ENCODE results near the gene FAM83G.

The FAM83G gene

GRCh38 chr17:19010729-19011505 lies 6.4 kb upstream of the FAM83G start:
- in situ Hi-C loops (cut with HindIII; ENCODE audit: low sequenced_read_pairs), result no loop called here

- in situ Hi-C loops (cut with HindIII; ENCODE audit: low sequenced_read_pairs), result no loop called here
These were observed 5.4 kb upstream of the FAM83G start for GRCh38 chr17:19009970-19010369.

DNA sequence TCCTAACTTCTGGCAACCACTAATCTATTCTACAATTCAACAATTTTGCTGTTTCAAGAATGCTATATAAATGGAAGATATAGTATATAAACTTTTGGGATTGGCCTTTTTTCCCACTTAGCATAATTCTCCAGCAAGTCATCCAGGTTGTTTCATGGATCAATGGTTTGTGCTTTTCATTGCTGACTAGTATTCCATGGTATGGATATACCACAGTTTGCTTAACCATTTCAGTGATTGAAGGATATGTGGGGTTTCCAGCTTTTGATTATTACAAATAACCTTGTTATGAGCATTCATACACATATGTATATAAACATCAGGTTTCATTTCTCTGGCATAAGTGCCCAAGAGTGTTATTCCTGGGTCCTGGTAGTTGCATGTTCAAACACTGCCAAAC lies 2.1 kb upstream of the FAM83G start:
- in situ Hi-C loops (cut with HindIII; ENCODE audit: low sequenced_read_pairs), result no loop called here

- in situ Hi-C loops (cut with HindIII; ENCODE audit: low sequenced_read_pairs), result no loop called here
These were observed 1.3 kb upstream of the FAM83G start for GRCh38 chr17:19005789-19006430.

DNA sequence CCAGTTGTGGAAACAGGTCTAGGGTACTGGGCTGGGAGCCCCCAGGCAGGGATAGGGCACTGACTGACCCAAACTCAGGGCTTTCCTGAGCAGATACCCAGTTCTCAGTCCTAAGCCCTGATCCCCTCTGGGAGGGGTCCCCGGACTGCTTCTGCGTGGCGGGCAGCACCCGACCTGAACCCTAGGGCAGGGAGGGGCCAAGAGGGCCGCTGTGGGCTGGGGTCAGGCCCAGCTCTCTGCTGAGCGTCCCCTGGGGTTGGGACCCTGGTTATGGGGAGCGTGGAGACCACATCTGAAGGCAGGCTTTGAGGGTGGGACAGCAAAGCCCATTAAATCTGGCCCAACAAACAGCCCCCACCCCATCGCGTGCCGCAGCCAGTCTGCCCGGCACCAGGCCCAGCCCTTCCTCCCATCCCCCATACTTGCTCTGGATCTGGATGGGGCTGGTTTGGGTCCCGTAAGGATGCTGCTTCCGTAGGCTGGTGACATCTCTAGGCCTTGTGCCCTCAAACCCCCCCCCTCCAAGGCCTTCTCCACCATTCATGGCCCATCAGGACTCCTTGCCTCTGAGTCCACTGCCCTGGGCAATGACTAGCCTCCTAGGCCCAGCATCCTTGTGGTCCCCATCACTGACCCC lies 691 bp upstream of the FAM83G start:
- in situ Hi-C loops (cut with HindIII; ENCODE audit: low sequenced_read_pairs), result no loop called here

- in situ Hi-C loops (cut with HindIII; ENCODE audit: low sequenced_read_pairs), result no loop called here
These were observed 782 bp downstream of the FAM83G start for GRCh38 chr17:19003543-19004420.

GRCh38 chr17:19002805-19003542 lies 1.6 kb downstream of the FAM83G start:
- in situ Hi-C loops (cut with HindIII; ENCODE audit: low sequenced_read_pairs), result no loop called here

- in situ Hi-C loops (cut with HindIII; ENCODE audit: low sequenced_read_pairs), result no loop called here
These were observed 2.5 kb downstream of the FAM83G start for GRCh38 chr17:19001907-19002590.

DNA sequence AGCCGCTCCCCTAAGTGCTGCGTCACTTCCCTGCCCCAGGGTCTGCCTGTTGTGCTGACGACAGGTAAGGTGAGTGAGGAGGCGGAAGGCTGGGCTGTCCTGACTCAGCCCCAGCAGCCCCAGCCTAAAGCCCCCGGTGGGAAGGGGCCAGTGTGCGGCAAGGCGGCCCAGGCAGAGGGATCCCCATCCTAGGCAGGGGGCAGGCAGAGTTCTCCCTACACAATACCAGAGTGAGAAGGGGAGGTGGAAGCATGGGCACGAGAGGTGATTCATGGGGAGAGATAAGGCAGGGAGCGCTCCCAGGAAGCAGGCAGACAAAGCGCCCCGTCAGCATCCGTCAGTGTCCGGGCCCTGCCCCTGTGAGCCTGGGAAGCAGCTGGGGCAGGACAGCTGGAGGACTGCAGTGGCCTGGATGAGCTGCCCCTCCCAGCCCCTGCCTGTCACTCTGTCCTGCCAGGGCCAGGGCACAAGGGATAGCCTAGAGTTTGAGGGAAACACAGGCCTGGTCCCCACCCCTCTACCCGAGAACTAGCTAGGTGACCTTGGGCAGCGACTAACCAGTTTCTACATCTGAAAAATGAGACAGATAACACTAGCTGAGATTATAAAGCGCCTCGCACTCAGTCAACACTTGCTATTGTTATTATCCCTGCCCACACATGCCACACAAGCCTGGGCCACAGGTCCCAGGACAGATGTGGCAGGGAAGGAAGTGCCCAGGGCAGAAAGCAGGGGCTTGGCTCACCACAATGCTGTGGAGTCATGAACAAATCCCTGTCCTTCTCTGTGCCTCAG lies 3.8 kb downstream of the FAM83G start:
- in situ Hi-C loops (cut with HindIII; ENCODE audit: low sequenced_read_pairs), result no loop called here

DNA sequence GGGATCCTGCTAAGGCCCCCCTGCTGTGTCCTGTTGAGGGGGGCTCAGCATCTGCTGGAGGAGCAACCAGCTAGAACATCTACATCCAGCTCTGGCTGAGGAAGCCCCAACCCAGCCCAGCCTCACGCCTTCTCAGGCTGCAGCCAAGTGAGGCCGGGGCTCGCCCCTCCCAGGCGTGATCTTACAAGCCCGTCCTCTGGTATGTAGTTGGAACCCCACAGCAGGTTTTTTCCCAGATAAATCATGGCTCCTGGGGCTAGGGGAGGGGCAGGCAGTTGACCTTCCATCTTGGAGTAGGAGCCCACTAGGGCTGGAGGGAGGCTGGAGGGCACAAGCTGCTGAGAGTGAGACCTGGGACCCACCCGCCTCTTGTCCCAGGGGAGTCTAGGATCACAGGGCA lies 4.7 kb downstream of the FAM83G start:
- in situ Hi-C loops (cut with HindIII; ENCODE audit: low sequenced_read_pairs), result no loop called here

GRCh38 chr17:18999394-18999793 lies 5.2 kb downstream of the FAM83G start:
- in situ Hi-C loops (cut with HindIII; ENCODE audit: low sequenced_read_pairs), result no loop called here

DNA sequence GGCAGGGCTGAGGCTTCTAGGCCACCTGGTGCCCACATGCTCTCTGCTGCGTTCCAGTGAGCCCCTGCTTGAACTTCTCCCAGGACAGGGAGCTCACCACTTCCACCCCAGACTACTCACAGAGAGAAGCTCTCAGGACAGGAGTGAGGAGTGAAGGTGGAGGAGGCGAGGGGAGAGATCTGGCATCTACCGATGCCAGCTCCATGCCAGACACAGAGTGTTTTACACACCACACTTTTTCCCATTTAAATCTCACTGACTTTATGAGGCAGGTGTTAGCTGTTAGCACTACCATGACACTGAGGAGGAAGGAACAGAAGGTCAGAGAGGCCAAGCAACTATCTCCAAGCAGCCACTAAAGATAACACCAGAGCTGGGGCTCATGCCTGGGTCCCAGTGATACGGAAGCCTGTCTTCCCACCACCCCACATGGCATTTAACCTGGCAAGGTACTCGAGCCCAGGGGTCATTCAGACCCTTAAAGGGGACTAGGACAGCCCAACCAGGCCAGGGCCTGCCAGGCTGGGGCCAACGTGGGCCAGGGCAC lies 6.8 kb downstream of the FAM83G start:
- in situ Hi-C loops (cut with HindIII; ENCODE audit: low sequenced_read_pairs), result no loop called here

GRCh38 chr17:18996458-18996857 lies 8.1 kb downstream of the FAM83G start:
- in situ Hi-C loops (cut with HindIII; ENCODE audit: low sequenced_read_pairs), result no loop called here

DNA sequence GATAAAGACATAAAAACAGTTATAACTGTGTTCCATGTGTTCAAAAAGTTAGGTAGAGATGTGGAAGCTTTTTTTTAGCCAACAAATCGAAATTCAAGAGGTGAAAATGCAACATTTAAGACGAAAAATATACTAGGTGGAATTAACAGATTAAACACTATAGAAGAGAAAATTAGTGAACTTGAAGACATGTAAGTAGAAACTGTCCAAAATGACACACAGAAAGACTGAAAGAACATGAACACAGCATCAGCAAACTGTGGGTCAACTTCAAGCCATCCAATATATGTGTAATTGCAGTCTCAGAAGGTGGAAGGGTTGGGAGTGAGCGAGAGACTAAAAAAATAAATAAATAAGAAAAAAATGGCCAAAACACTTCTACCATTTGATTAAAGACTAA lies 9.3 kb downstream of the FAM83G start:
- in situ Hi-C loops (cut with HindIII; ENCODE audit: low sequenced_read_pairs), result no loop called here

- in situ Hi-C loops (cut with HindIII; ENCODE audit: low sequenced_read_pairs), result no loop called here
These were observed 9.9 kb downstream of the FAM83G start for GRCh38 chr17:18994631-18995030.

DNA sequence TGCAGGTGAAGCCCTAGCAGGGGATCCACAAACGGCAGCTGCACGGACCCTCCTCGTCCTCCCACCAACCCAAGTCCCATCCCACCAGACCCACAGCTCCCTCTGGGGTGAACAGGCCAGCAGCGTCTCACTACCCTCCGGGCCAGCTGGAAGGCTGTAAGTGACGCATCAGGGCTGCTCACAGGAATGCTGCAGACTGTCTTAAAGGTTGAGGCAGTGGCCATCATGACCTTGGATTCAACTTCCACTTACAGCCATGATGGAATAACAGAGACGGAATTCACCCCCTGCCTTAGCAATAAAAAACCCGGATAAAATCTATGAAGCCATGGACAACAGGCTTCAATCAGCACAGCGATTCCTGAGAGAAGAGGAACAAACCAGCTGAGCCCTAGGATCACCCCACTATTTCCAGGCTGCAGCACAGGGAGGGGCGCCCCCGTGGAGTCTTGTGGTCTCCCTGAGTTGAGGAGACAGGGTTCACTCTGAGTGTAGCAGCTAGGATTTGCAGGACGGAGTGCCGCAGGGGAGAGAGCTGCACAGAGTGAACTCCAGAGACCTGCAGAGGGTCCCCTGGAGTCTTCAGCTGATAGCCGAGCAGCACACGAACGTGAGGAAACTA lies 10.5 kb downstream of the FAM83G start:
- in situ Hi-C loops (cut with HindIII; ENCODE audit: low sequenced_read_pairs), result no loop called here

- in situ Hi-C loops (cut with HindIII; ENCODE audit: low sequenced_read_pairs), result no loop called here
These were observed 12.0 kb downstream of the FAM83G start for GRCh38 chr17:18992454-18993130.
